Ammon's horn (tissue), 1 donor: ENCODE measurements around the gene PHPT1.
"Not testable (repeated sequence)": the region's sequence is repeated elsewhere in the genome, so short reads cannot be mapped to it uniquely, and the experiment has no call there.

Experiments used
- DNase-seq: peaks from one replicate; pipeline ENCODE4 v3.0.0-alpha.2; 2016; ENCODE audit warnings: low spot score

The PHPT1 gene

DNA sequence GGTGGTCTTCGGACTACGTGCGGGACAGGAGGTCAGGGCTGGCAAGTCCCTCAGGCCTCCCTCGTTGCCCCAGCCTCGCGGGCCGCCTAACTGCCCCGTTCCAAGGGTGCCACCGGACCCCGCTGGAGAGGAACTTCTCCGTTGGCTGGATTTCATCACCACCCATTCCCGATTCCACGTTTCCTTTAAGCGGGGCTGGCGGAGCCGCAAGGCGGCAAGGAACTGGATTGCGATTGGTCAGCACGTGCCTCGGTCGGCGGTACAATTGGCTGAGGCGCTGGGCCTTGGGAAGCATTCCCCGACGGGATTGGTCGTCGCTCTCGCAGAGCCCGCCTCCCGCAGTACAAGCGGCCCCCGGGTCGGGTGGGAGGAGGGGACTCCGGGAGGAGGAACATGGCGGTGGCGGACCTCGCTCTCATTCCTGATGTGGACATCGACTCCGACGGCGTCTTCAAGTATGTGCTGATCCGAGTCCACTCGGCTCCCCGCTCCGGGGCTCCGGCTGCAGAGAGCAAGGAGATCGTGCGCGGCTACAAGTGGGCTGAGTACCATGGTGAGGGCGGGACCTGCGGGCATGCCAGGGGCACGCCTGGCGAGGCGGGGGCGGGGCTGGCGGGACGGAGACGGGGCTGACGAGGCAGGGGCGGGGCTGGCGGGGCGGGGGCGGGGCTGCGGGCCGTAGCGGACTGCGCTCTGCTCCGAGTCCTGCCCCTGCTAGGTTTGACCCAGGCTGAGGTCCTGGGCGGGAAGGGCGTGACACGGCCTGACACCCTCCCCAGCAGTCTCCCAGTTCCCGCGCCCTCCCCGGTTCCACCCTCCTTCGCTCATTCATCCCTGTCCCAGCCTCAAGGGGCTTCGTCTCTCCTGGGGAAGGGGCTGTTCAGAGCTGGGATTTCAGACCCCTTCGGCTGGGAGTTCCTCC, at the start of gene PHPT1:
TSS of gene PHPT1 (plus strand) at position 372 of the 922 bp plus-strand sequence. CDS start at position 394, 22 bp downstream.
- peak; percentile 99 for DNase-seq

DNA sequence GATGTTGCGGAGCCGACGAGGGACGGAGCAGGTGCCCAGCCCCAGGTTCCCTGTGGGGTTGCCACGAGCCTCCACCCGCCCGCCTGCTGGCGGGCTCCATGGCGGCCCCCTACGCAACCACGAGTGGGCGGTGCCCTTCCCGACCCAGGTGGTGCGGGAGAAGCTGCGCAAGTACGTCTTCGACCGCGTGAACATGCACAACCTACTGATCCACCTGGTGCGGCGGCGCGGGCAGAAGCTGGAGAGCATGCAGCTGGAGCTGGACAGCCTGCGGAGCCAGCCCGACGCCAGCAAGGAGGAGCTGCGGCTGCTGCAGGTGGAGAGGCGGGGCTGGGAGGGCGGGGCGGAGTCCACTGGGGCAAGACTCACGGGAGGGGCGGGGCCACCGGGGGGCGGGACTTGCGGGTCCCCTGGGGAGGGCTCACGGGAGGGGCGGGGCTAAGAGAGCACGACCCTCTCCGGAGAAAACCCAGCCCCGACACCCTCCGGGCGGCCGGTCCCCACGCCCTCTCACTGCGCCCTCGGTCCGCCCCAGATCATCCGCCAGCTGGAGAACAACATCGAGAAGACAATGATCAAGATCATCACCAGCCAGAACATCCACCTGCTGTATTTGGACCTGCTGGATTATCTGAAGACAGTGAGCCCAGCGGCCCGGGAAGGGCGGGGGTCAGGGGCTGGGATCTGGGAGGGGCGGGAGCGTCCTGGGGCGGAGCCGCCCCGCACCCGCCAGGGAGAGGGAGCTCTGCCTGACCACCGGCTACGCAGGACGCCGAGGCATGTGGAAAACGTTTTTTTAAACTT, 49.2 kb upstream of the PHPT1 start:
- DNase-seq, result peak; percentile 73

GRCh38 chr9:136802321-136802720, 46.9 kb upstream of the PHPT1 start:
- DNase-seq, result no peak

DNA sequence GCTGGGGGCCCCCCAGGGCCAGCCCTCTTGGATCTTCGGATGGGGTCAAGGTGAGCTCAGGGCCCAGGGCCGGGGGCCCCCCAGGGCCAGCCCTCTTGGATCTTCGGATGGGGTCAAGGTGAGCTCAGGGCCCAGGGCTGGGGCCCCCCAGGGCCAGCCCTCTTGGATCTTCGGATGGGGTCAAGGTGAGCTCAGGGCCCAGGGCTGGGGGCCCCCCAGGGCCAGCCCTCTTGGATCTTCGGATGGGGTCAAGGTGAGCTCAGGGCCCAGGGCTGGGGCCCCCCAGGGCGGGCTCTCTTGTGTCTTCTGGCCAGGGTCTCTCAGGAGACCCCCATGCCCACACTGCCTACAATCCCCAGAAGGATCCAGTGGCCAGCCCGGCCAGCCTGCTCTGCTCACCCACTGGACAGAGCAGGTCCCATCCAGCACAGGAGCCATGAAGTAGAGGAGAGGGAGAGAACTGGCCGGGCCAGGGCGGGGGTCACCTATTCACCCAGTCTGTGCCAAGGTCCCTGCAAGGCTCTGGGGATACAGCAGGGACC, 46.1 kb upstream of the PHPT1 start:
- DNase-seq, result not testable (repeated sequence)

GRCh38 chr9:136803551-136804508, 45.4 kb upstream of the PHPT1 start:
- DNase-seq, result no peak

DNA sequence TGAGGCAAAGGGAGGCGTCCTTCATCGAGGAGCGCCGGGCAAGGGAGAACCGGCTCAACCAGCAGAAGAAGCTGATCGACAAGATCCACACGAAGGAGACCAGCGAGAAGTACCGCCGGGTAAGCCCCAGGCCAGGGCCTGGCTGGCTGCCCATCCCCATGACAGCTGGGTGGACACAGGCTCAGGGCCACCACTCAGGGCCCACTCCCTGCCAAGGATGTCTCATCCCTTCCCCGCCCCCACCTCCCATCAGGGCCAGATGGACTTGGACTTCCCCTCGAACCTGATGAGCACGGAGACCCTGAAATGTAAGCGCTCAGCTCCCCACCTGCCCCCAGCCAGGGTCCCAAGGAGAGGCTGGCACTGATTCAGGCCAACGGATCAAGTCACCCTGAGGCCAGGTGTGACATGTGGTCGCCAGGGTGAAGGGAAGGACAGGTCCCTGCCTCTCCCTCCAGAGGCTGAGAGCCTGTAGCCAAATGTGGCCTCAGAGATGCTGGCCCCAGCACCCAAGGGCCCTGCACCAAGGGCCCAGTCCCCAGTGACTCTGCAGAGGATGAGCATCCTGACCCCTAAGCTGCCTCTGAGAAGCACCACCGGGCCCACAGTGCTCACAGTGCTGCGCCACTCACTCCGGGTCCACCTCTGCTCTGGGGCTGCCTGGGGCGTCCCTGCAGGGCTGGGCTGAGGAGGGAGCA, 44.6 kb upstream of the PHPT1 start:
- DNase-seq, result no peak

GRCh38 chr9:136805207-136805740, 43.9 kb upstream of the PHPT1 start:
- no peak for DNase-seq

GRCh38 chr9:136806067-136806466, 43.1 kb upstream of the PHPT1 start:
- DNase-seq, result no peak

GRCh38 chr9:136806631-136807201, 42.5 kb upstream of the PHPT1 start:
- DNase-seq, result no peak

DNA sequence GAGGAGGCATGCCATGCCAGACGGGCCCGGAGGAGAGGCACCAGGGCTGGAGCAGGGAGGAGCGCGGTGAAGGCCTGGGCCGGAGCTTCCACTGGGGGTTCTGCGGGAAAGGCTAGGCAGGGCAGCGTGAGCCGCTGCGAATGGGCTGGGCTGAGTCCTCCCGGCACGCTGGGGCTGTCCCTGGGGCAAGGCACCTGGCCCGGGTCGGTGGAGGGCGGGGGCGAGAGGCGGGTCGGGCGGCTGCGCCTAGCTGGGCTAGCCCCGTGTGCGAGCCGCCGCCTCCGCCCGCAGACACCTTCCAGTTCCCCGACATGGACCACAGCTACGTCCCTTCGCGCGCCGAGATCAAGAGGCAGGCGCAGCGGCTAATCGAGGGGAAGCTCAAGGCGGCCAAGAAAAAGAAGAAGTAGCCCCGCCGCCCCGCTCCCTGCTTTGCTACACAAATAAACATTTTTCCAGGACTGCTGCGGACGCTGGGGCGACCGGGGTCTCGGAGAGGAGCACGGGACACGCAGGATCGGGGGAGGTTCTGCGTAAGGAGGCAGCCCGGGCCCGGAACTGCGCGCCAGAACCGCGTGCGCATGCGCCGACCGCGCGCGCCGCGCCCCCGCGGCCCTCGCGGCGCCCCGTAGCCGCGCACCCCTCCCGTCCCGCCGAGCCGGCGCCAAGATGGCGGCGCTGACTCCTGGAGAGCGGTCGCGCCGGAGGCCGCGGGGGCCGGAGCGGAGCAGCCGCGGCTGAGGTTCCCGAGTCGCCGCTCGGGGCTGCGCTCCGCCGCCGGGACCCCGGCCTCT, 41.7 kb upstream of the PHPT1 start, which contains the start of gene RABL6:
TSS of gene RABL6 (plus strand) at position 668 of the 794 bp plus-strand sequence. CDS start 249 bp downstream, outside the sequence.
- DNase-seq, result peak; percentile 71

DNA sequence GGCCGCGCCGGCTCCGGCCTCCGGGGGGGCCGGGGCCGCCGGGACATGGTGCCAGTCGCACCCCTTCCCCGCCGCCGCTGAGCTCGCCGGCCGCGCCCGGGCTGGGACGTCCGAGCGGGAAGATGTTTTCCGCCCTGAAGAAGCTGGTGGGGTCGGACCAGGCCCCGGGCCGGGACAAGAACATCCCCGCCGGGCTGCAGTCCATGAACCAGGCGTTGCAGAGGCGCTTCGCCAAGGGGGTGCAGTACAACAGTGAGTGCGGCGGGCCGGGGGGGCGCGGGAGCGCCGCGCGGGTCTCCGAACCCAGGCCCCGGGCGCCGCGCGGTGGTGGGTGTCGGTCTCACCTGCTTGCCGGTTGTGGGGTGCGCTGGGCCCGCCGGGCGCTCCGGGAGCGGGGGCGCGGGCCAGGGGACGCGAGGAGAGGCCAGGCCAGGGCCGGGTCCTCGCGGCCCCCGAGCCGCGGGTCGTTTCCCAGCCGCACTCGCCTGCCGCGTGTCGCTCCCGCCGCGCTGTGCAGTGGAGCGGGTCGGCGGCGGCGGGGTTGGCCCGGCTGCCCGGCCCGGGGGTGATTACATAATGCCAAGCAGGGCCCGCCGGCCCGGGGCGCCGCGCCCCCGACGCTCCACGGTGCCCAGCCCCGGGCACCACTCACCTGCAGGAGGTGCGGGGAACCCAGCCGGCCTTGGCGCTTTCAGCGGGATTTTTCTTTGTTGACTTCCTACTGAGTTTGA, 41.0 kb upstream of the PHPT1 start:
- DNase-seq, result no peak

- no peak for DNase-seq
Observed at GRCh38 chr9:136808806-136809158, 40.4 kb upstream of the PHPT1 start.

DNA sequence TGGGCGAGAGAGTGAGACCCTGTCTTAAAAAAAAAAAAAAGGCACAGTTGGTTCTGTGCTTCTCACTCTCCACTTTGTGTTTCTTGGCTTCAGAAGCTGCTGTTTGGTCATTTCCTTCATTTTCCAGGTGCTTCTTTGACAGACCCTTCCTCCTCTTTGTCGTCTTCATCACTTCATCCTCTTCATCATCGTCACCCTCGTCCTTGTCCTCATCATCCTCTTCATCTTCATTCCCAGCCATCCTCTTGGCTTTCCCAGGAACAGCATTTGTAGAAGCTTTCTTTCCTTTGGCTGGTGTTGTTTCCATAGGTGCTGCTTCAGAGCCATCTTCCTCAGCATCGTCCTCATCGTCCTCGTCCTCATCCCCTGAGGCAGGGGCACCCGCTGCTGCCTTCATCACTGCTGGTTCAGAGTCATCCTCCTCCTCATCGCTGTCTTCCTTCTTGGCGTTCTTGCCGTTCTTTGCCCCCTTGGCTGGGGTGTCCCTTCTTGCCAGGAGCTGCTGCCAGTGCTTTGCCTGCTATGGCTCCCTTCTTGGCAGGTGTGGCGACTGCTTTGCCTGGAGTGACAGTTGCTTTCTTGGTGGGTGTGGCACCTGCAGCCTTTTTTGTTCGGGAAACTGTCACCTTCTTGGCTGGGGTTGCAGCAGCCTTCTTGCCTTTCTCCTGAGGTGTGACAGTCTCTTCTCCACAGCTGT, 34.3 kb upstream of the PHPT1 start:
- no peak for DNase-seq

GRCh38 chr9:136815422-136815782, 33.8 kb upstream of the PHPT1 start:
- no peak for DNase-seq

- peak; percentile 42 for DNase-seq
Observed at GRCh38 chr9:136820971-136821825, 28.0 kb upstream of the PHPT1 start.

DNA sequence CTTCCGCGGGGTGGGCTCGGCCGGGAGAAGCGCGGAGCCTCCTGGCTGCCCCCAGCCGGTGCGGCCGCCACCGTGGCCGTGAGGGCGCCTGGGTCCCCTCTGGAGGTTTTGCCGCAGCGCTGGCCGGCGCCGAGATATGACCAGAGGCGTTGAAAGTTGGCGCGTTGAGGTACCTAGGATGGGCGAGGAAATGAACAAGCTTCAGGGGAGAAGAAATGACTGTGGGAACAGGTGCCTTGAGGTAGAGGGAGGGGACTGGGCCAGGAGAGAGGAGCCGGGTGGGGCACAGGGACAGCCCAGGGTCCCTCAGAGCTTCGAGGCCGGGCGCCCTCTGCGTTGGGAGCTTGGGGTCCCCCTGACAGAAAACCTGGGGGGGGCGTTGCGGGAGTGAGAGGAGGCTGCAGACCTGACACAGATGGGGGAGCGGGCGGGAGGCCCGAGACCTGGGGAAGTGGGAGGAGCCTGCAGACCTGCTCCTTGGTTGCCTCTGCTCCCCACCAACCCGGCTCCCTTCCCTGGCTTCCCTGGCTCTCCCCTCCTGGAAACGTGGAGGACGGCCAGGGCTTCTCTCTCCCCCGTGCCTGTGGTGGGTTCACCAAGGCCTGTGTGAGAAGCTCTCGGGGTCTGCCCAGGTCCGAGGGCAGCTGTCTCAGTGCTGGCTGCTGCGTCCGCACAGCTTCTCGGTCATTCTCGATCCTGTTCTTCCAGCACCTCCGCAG, 27.2 kb upstream of the PHPT1 start:
- no peak for DNase-seq
